CD14-positive monocyte (primary cell): ENCODE data around the gene HAGH. TPM values are rescaled to one million over a fixed set of nuclear protein-coding genes. Genes with fewer than 3 reads are reported as not detected.

Experiments used
- DNase-seq, 3 donors: peaks; one replicate each; pipeline ENCODE4 v3.0.0-alpha.2; 2011 to 2022
- H2AFZ ChIP-seq: 2 replicates; pipeline ENCODE4 v1.6.0; 2012; ENCODE audit warnings: mild to moderate bottlenecking, low read depth, low read length, inconsistent platforms; ENCODE audit not compliant: insufficient read depth, poor library complexity, severe bottlenecking
- H3K27ac ChIP-seq, 2 donors: 1 replicate in 1 of 2; 2 replicates in 1 of 2; pipeline ENCODE4 v1.5.1; 2012 to 2013; ENCODE audit warnings: low read length in 2 of 2, control low read depth in 1 of 2, inconsistent platforms in 1 of 2, low read depth in 1 of 2, mild to moderate bottlenecking in 1 of 2
- H3K27me3 ChIP-seq, 2 donors: one replicate each; pipeline versions ENCODE4 v1.6.0 to v1.6.1; 2011 to 2013; ENCODE audit warnings: low read length in 2 of 2; ENCODE audit not compliant: control insufficient read depth in 2 of 2, insufficient read depth in 2 of 2
- H3K36me3 ChIP-seq, 2 donors: replicated peaks in 1 of 2; 1 replicate in 1 of 2; 2 replicates in 1 of 2; pipeline versions ENCODE4 v1.5.1 to v1.6.1; 2012 to 2013; ENCODE audit warnings: low read length in 2 of 2, control low read depth in 1 of 2, inconsistent platforms in 1 of 2, mild to moderate bottlenecking in 1 of 2; ENCODE audit not compliant: insufficient read depth in 2 of 2, control insufficient read depth in 1 of 2
- H3K4me1 ChIP-seq, 2 donors: 1 replicate in 1 of 2; 2 replicates in 1 of 2; pipeline versions ENCODE4 v1.5.1 to v1.6.1; 2012 to 2013; ENCODE audit warnings: low read length in 2 of 2, control low read depth in 1 of 2, inconsistent platforms in 1 of 2, mild to moderate bottlenecking in 1 of 2, moderate library complexity in 1 of 2; ENCODE audit not compliant: insufficient read depth in 2 of 2, control insufficient read depth in 1 of 2
- H3K4me2 ChIP-seq: replicated peaks from 2 replicates; pipeline ENCODE3; 2012; ENCODE audit warnings: low read length, moderate library complexity, mild to moderate bottlenecking; ENCODE audit not compliant: poor library complexity, severe bottlenecking; ENCODE audit errors: extremely low read depth
- H3K4me3 ChIP-seq, 3 experiments: fragments of 200-600 bp in 1 of 3; sonication (generic) in 1 of 3; replicated peaks in 1 of 3; 1 replicate in 2 of 3; 2 replicates in 1 of 3; pipeline ENCODE4 v1.5.1; 2011 to 2013; ENCODE audit warnings: low read length in 3 of 3, mild to moderate bottlenecking in 3 of 3, control low read depth in 2 of 3, low read depth in 2 of 3, inconsistent platforms in 1 of 3, moderate library complexity in 1 of 3
- H3K79me2 ChIP-seq: 2 replicates; pipeline ENCODE4 v1.6.0; 2012; ENCODE audit warnings: mild to moderate bottlenecking, control low read depth, inconsistent platforms, low read length, moderate library complexity; ENCODE audit not compliant: insufficient read depth
- H3K9ac ChIP-seq: 2 replicates; pipeline ENCODE4 v1.6.0; 2017; ENCODE audit warnings: low read length, mild to moderate bottlenecking; ENCODE audit not compliant: insufficient read depth, poor library complexity, severe bottlenecking
- H3K9me3 ChIP-seq, 2 donors: replicated peaks in 1 of 2; 1 replicate in 1 of 2; 2 replicates in 1 of 2; pipeline versions ENCODE4 v1.5.1 to v1.6.1; 2012 to 2013; ENCODE audit warnings: low read length in 2 of 2, control low read depth in 1 of 2; ENCODE audit not compliant: control insufficient read depth in 1 of 2, insufficient read depth in 1 of 2
- H4K20me1 ChIP-seq: 2 replicates; pipeline ENCODE4 v1.6.0; 2012; ENCODE audit warnings: mild to moderate bottlenecking, low read length, control low read depth, moderate library complexity; ENCODE audit not compliant: insufficient read depth
- H3K27ac Mint-ChIP-seq, 7 donors: one replicate each; pipeline ENCODE4 v1.8.0; 2020; ENCODE audit warnings: mild to moderate bottlenecking in 7 of 7, mixed read lengths in 7 of 7, moderate library complexity in 6 of 7, inconsistent platforms in 2 of 7
- H3K27me3 Mint-ChIP-seq, 3 donors: one replicate each; pipeline ENCODE4 v1.8.0; 2021 to 2022; ENCODE audit warnings: low read depth in 3 of 3, mild to moderate bottlenecking in 3 of 3, mixed read lengths in 3 of 3, moderate library complexity in 3 of 3, inconsistent platforms in 1 of 3
- H3K36me3 Mint-ChIP-seq, 2 donors: one replicate each; pipeline ENCODE4 v1.8.0; 2020; ENCODE audit warnings: mixed read lengths in 2 of 2, inconsistent platforms in 1 of 2, mild to moderate bottlenecking in 1 of 2
- H3K4me1 Mint-ChIP-seq: one replicate; pipeline ENCODE4 v1.8.0; 2020; ENCODE audit warnings: mild to moderate bottlenecking, mixed read lengths
- H3K4me3 Mint-ChIP-seq, 2 donors: one replicate each; pipeline ENCODE4 v1.8.0; 2020; ENCODE audit warnings: mild to moderate bottlenecking in 2 of 2, mixed read lengths in 2 of 2, moderate library complexity in 1 of 2
- H3K9me3 Mint-ChIP-seq, 7 donors: one replicate each; pipeline ENCODE4 v1.8.0; 2020 to 2022; ENCODE audit warnings: mixed read lengths in 7 of 7, mild to moderate bottlenecking in 6 of 7, moderate library complexity in 6 of 7, inconsistent platforms in 2 of 7
- CTCF ChIP-seq: fragments of 200-600 bp; IDR thresholded peaks from one replicate; pipeline ENCODE4 v1.8.0; 2022; ENCODE audit warnings: antibody characterized with exemption, mild to moderate bottlenecking
- WGBS: methylation state at CpG from one replicate; pipeline ENCODE4 v1.1.5; 2013; ENCODE audit warnings: missing lambda C conversion rate; ENCODE audit not compliant: insufficient coverage; 5-methylcytosine and 5-hydroxymethylcytosine counted together
- intact Hi-C, 2 donors: fragments of 100-400 bp; cut with micrococcal nuclease; formaldehyde crosslinking; loops; one replicate each; pipeline versions ENCODE4 v1.15.0 to v1.15.1; 2023
- polyA plus RNA-seq, 3 donors: library from polyadenylated mRNA; depleted of rRNA in 1 of 3; unstranded in 2 of 3; stranded (reverse) in 1 of 3; fragments of 300-500 nt in 2 of 3; fragments of >200 nt in 1 of 3; fragmentation: Illumina TruSeq in 2 of 3; gene quantifications; 1 replicate in 2 of 3; 2 replicates in 1 of 3; pipeline ENCODE4 v1.2.3, GENCODE V29; 2012 to 2021

Gene HAGH
- polyA plus RNA-seq, 3 donors = 42.6 to 82.1 (median 47.7) TPM

GRCh38 chr16:1780677-1781072 is 46.0 kb downstream of the HAGH start:
- Histone ChIP-seq H4K20me1 (peaks cover 74% of the 10 kb centered on the region), H3K27me3 (no peaks in the 10 kb centered on the region), H3K9me3 (no peaks in the 10 kb centered on the region), H3K27ac (no peak overlapping the region), H3K79me2 (peaks cover 52% of the 10 kb centered on the region), H3K36me3 (peaks cover 29 to 31% of the 10 kb centered on the region in 2 donors), H3K9ac (no peak overlapping the region), H2AFZ (no peak overlapping the region), H3K4me1 (peaks cover 25 to 33% of the 10 kb centered on the region in 2 donors), H3K4me3 (no peak overlapping the region), H3K4me2 (peak overlapping the region; percentile 11)
- no peak for DNase-seq
- 95% methylated on average over 5 of the region's 6 CpGs for WGBS
- no peak overlapping the region for H3K27ac Mint-ChIP-seq
- TF ChIP-seq CTCF = no peak
- no peak overlapping the region for H3K4me3 Mint-ChIP-seq
- intact Hi-C loops = loop anchor here (5.0 to 10.0 kb wide), 4 partner anchors 47 to 356 kb away; partner anchors contain the start of genes FAHD1 (in 1 of the 2), HAGH (in 1 of the 2), MAPK8IP3 (in 1 of the 2) and NTHL1 (in 1 of the 2)
- H3K36me3 Mint-ChIP-seq = peaks cover 8 to 43% of the 10 kb centered on the region in 2 donors
- H3K27me3 Mint-ChIP-seq = no peaks in the 10 kb centered on the region
- H3K9me3 Mint-ChIP-seq = no peaks in the 10 kb centered on the region
- H3K4me1 Mint-ChIP-seq = peaks cover 27% of the 10 kb centered on the region

- no peak overlapping the region for H3K4me3 Mint-ChIP-seq
- WGBS = 95% methylated on average over 19 of the region's 27 CpGs
Measured at GRCh38 chr16:1779741-1780676, 46.6 kb downstream of the HAGH start.

More at GRCh38 chr16:1779741-1780676, 46.6 kb downstream of the HAGH start:
- no peak overlapping the region for H3K4me3 ChIP-seq
- H3K9me3 ChIP-seq = no peaks in the 10 kb centered on the region
- H3K36me3 ChIP-seq = peaks cover 35 to 37% of the 10 kb centered on the region in 2 donors
- no peak overlapping the region for H2AFZ ChIP-seq
- H3K27ac ChIP-seq = peak overlapping the region in 1 of 2 donors; percentile 14
- Mint-ChIP-seq H3K9me3 (no peaks in the 10 kb centered on the region), H3K4me1 (peaks cover 27% of the 10 kb centered on the region), H3K27me3 (no peaks in the 10 kb centered on the region), H3K36me3 (peaks cover 6 to 44% of the 10 kb centered on the region in 2 donors), H3K27ac (no peak overlapping the region)
- no peak for DNase-seq
- H3K9ac ChIP-seq = no peak overlapping the region
- H3K4me2 ChIP-seq = peak overlapping the region; percentile 11
- H4K20me1 ChIP-seq = peaks cover 74% of the 10 kb centered on the region
- H3K4me1 ChIP-seq = peaks cover 25 to 35% of the 10 kb centered on the region in 2 donors
- no peak for TF ChIP-seq CTCF
- H3K79me2 ChIP-seq = peaks cover 50% of the 10 kb centered on the region
- no peaks in the 10 kb centered on the region for H3K27me3 ChIP-seq
- intact Hi-C loops = loop anchor here (5.0 to 10.0 kb wide), 6 partner anchors 47 to 355 kb away; partner anchors contain the start of genes MAPK8IP3 (in 2 of the 2), CLCN7 (in 1 of the 2), FAHD1 (in 1 of the 2) and HAGH (in 1 of the 2)
